Measurements from ENCODE around the gene PDE4D.

Gene PDE4D

GRCh38 chr5:59249726-59250125 lies 643.8 kb downstream of the PDE4D start:
- DNase-seq (ENCODE audit: low read depth) = no peak

- no peak for DNase-seq (ENCODE audit: low read depth)
Measured at GRCh38 chr5:59249160-59249559, 644.4 kb downstream of the PDE4D start.

- no peak for DNase-seq (ENCODE audit: low read depth)
Measured at GRCh38 chr5:59246882-59247281, 646.6 kb downstream of the PDE4D start.

- DNase-seq (ENCODE audit: low read depth) = no peak
Measured at GRCh38 chr5:59246145-59246869, 647.2 kb downstream of the PDE4D start.

- DNase-seq (ENCODE audit: low read depth) = no peak
Measured at GRCh38 chr5:59245198-59245597, 648.3 kb downstream of the PDE4D start.

- no peak for DNase-seq (ENCODE audit: low read depth)
Measured at GRCh38 chr5:59241552-59241951, 652.0 kb downstream of the PDE4D start.

GRCh38 chr5:59241119-59241518 lies 652.4 kb downstream of the PDE4D start:
- no peak for DNase-seq (ENCODE audit: low read depth)

- no peak for DNase-seq (ENCODE audit: low read depth)
Measured at GRCh38 chr5:59238126-59238902, 655.2 kb downstream of the PDE4D start.

GRCh38 chr5:59236986-59237385 lies 656.5 kb downstream of the PDE4D start:
- DNase-seq (ENCODE audit: low read depth) = no peak

GRCh38 chr5:59236448-59236847 lies 657.1 kb downstream of the PDE4D start:
- DNase-seq (ENCODE audit: low read depth) = no peak

GRCh38 chr5:59234236-59234635 lies 659.3 kb downstream of the PDE4D start:
- DNase-seq (ENCODE audit: low read depth) = no peak

- no peak for DNase-seq (ENCODE audit: low read depth)
Measured at GRCh38 chr5:59231221-59231931, 662.1 kb downstream of the PDE4D start.

- DNase-seq (ENCODE audit: low read depth) = no peak
Measured at GRCh38 chr5:59222687-59223511, 670.6 kb downstream of the PDE4D start.

GRCh38 chr5:59221769-59222168 lies 671.8 kb downstream of the PDE4D start:
- DNase-seq (ENCODE audit: low read depth) = no peak

- no peak for DNase-seq (ENCODE audit: low read depth)
Measured at GRCh38 chr5:59218424-59219045, 675.0 kb downstream of the PDE4D start.

- no peak for DNase-seq (ENCODE audit: low read depth)
Measured at GRCh38 chr5:59216841-59217240, 676.7 kb downstream of the PDE4D start.

GRCh38 chr5:59212596-59212995 lies 680.9 kb downstream of the PDE4D start:
- DNase-seq (ENCODE audit: low read depth) = no peak

GRCh38 chr5:59209758-59210359 lies 683.7 kb downstream of the PDE4D start:
- DNase-seq (ENCODE audit: low read depth) = no peak

GRCh38 chr5:59208474-59208873 lies 685.1 kb downstream of the PDE4D start:
- no peak for DNase-seq (ENCODE audit: low read depth)

GRCh38 chr5:59207401-59207800 lies 686.1 kb downstream of the PDE4D start:
- no peak for DNase-seq (ENCODE audit: low read depth)

GRCh38 chr5:59206132-59206581 lies 687.4 kb downstream of the PDE4D start:
- no peak for DNase-seq (ENCODE audit: low read depth)

All from activated T-cell treated with anti-CD3 and anti-CD28 coated beads for 24 hours (primary cell).